Naive thymus-derived CD4-positive, alpha-beta T cell (primary cell): ENCODE measurements around the gene CCDC187. TPM values are rescaled to one million over a fixed set of nuclear protein-coding genes. Genes with fewer than 3 reads are reported as not detected.

Experiments
- ATAC-seq: fragments of 150-1000 bp; cut with Tn5 transposase; 2 replicates; pipeline ENCODE4 v1.10.0; 2021; ENCODE audit warnings: mild to moderate bottlenecking, moderate library complexity
- CTCF ChIA-PET: fragments of 350-600 bp; sonication (Branson Sonifier 250); formaldehyde crosslinking; loops from one replicate; lab custom pipeline; 2021; ENCODE audit warnings: antibody characterized with exemption; lab: Charles Lee
- POLR2A ChIA-PET: fragments of 350-600 bp; sonication (Branson Sonifier 250); formaldehyde crosslinking; loops from one replicate; lab custom pipeline; 2021; ENCODE audit warnings: antibody characterized with exemption, inconsistent platforms; lab: Charles Lee
- DNase-seq, 9 donors: peaks; one replicate each; pipeline versions ENCODE4 v3.0.0 to v3.0.0-alpha.2; 2020 to 2022; ENCODE audit warnings: mixed read lengths in 1 of 9
- H3K27ac ChIP-seq: one replicate; pipeline ENCODE4 v1.7.0; 2013; ENCODE audit warnings: mild to moderate bottlenecking, low read depth, low read length, moderate library complexity
- H3K27me3 ChIP-seq, 2 donors: one replicate each; pipeline ENCODE4 v1.7.0; 2013; ENCODE audit warnings: low read length in 2 of 2, mild to moderate bottlenecking in 2 of 2, moderate library complexity in 2 of 2; ENCODE audit not compliant: control insufficient read depth in 2 of 2, insufficient read depth in 2 of 2
- H3K36me3 ChIP-seq, 3 experiments: 1 replicate in 2 of 3; 2 replicates in 1 of 3; pipeline ENCODE4 v1.7.0; 2013; ENCODE audit warnings: low read length in 3 of 3, mild to moderate bottlenecking in 3 of 3, moderate library complexity in 1 of 3; ENCODE audit not compliant: insufficient read depth in 3 of 3, control insufficient read depth in 2 of 3
- H3K4me1 ChIP-seq, 2 donors: one replicate each; pipeline ENCODE4 v1.7.0; 2013; ENCODE audit warnings: low read length in 2 of 2, mild to moderate bottlenecking in 2 of 2, moderate library complexity in 1 of 2; ENCODE audit not compliant: control insufficient read depth in 2 of 2, insufficient read depth in 2 of 2
- H3K4me3 ChIP-seq: 2 replicates; pipeline ENCODE4 v1.7.0; 2013; ENCODE audit warnings: mild to moderate bottlenecking, low read length
- H3K9me3 ChIP-seq, 3 experiments: 1 replicate in 2 of 3; 2 replicates in 1 of 3; pipeline ENCODE4 v1.7.0; 2013; ENCODE audit warnings: low read length in 3 of 3; ENCODE audit not compliant: control insufficient read depth in 2 of 3
- H3K27ac Mint-ChIP-seq, 9 donors: one replicate each; pipeline ENCODE4 v1.8.0; 2020 to 2022; ENCODE audit warnings: mixed read lengths in 9 of 9, mild to moderate bottlenecking in 8 of 9, moderate library complexity in 5 of 9, inconsistent platforms in 2 of 9
- H3K27me3 Mint-ChIP-seq, 5 donors: one replicate each; pipeline ENCODE4 v1.8.0; 2021 to 2022; ENCODE audit warnings: mixed read lengths in 5 of 5, mild to moderate bottlenecking in 1 of 5
- H3K36me3 Mint-ChIP-seq, 5 donors: one replicate each; pipeline ENCODE4 v1.8.0; 2020 to 2022; ENCODE audit warnings: mixed read lengths in 5 of 5, mild to moderate bottlenecking in 3 of 5, inconsistent platforms in 1 of 5
- H3K4me1 Mint-ChIP-seq, 7 donors: one replicate each; pipeline ENCODE4 v1.8.0; 2020 to 2022; ENCODE audit warnings: mixed read lengths in 7 of 7, mild to moderate bottlenecking in 3 of 7, inconsistent platforms in 1 of 7
- H3K4me3 Mint-ChIP-seq, 10 donors: one replicate each; pipeline ENCODE4 v1.8.0; 2020 to 2022; ENCODE audit warnings: mild to moderate bottlenecking in 10 of 10, mixed read lengths in 10 of 10, moderate library complexity in 6 of 10, inconsistent platforms in 2 of 10
- H3K9me3 Mint-ChIP-seq, 11 donors: one replicate each; pipeline ENCODE4 v1.8.0; 2020 to 2022; ENCODE audit warnings: mixed read lengths in 11 of 11, mild to moderate bottlenecking in 4 of 11, inconsistent platforms in 1 of 11, moderate library complexity in 1 of 11
- intact Hi-C, 2 donors: fragments of 100-400 bp; cut with micrococcal nuclease; formaldehyde crosslinking; loops; one replicate each; pipeline ENCODE4 v1.15.1; 2023
- polyA plus RNA-seq, 2 donors: library from polyadenylated mRNA; unstranded; fragments of 300-500 nt; fragmentation: Illumina TruSeq; gene quantifications; one replicate each; pipeline ENCODE4 v1.2.3, GENCODE V29; 2021
- total RNA-seq, 6 experiments: library from RNA in 5 of 6; stranded (reverse) in 5 of 6; gene quantifications; 1 replicate in 5 of 6; 2 replicates in 1 of 6; pipeline ENCODE4 v1.2.3 and lab custom pipeline; 2021 to 2026

CCDC187 gene
- total and polyA plus RNA-seq, 7 experiments from 2014 or later = 0.10 TPM; not detected in 6

DNA sequence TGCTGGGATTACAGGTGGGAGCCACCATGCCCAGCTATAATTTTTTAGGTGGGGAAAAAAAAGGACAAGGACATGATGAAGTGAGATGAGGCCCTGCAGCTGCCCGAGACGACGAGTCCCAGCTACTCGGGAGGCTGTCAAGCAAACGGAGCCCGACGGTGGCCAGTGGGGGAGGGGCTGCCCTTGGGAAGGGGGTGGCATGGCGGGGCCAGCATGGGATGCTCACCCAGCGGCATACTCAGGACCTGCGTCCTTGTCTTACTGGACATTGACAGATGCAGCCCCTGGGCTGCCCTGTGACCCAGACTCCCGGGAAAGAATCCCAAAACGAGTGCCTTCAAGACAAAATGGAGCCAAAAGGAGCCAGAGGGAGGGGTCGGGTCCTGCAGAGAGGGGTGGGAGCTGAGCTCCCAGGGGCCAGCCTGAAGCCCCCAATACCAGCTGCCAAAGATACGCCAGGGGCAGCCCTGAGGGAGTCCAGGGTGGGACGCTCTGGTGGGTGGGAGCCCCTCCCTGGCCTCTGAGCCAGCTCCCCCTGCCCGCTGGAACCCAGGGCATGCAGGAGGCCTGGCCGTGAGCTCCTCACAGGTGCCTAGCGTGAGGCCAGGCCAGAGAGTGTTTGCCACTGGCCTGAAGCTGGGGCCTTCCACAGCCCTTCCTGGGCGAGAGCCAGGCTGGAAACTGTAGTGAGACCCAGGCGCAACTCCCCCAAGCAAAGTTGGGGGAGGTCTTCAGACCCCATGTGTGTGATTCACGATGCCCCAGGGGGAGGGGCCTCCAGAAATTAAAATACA is 15.7 kb downstream of the CCDC187 start:
- ChIA-PET POLR2A (no interaction called here), CTCF (no interaction called here)
- no peaks in the 10 kb centered on the region for H3K36me3 Mint-ChIP-seq
- Histone ChIP-seq H3K9me3 (no peaks in the 10 kb centered on the region), H3K4me1 (no peaks in the 10 kb centered on the region), H3K27ac (no peak overlapping the region), H3K36me3 (no peaks in the 10 kb centered on the region), H3K27me3 (no peaks in the 10 kb centered on the region), H3K4me3 (no peak overlapping the region)
- no peak overlapping the region for H3K4me3 Mint-ChIP-seq
- H3K9me3 Mint-ChIP-seq = peaks cover 0 to 3% (median 0%) of the 10 kb centered on the region in 11 donors
- H3K27ac Mint-ChIP-seq = no peak overlapping the region
- DNase-seq (no peak), ATAC-seq (no peak)
- intact Hi-C loops = no loop called here
- peaks cover 0 to 5% (median 0%) of the 10 kb centered on the region in 5 donors for H3K27me3 Mint-ChIP-seq
- peaks cover 0 to 5% (median 0%) of the 10 kb centered on the region in 7 donors for H3K4me1 Mint-ChIP-seq

DNA sequence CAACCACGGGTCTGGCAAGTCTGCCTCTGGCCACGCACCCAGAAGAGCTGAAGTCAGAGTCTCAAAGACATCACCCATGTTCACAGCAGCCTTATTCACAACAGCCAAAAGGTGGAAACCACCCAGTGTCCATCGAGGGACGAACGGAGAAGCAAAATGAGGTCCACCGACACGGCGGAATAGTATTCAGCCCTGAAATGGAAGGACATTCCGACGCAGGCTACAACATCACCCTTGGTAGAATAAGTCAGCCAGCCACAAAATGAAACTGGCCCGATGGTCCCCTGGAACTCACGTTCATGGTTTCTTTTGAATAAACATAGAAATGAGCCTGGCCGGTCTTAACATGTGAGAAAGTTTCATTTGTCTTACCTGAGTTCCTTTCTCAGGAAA is 16.9 kb downstream of the CCDC187 start:
- intact Hi-C loops = no loop called here
- Mint-ChIP-seq H3K9me3 (peaks cover 0 to 3% (median 0%) of the 10 kb centered on the region in 11 donors), H3K27ac (no peak overlapping the region), H3K27me3 (peaks cover 0 to 11% (median 0%) of the 10 kb centered on the region in 5 donors), H3K4me1 (peaks cover 0 to 7% (median 0%) of the 10 kb centered on the region in 7 donors), H3K4me3 (no peak overlapping the region), H3K36me3 (no peaks in the 10 kb centered on the region)
- DNase-seq (no peak), ATAC-seq (no peak)
- Histone ChIP-seq H3K4me3 (no peak overlapping the region), H3K36me3 (no peaks in the 10 kb centered on the region), H3K27me3 (no peaks in the 10 kb centered on the region), H3K27ac (no peak overlapping the region), H3K9me3 (no peaks in the 10 kb centered on the region), H3K4me1 (no peaks in the 10 kb centered on the region)
- ChIA-PET POLR2A (no interaction called here), CTCF (interaction anchor here (1.1 kb wide), 1 partner anchor 11 kb away, joined by 3 read pairs; no protein-coding TSS in a partner anchor)

DNA sequence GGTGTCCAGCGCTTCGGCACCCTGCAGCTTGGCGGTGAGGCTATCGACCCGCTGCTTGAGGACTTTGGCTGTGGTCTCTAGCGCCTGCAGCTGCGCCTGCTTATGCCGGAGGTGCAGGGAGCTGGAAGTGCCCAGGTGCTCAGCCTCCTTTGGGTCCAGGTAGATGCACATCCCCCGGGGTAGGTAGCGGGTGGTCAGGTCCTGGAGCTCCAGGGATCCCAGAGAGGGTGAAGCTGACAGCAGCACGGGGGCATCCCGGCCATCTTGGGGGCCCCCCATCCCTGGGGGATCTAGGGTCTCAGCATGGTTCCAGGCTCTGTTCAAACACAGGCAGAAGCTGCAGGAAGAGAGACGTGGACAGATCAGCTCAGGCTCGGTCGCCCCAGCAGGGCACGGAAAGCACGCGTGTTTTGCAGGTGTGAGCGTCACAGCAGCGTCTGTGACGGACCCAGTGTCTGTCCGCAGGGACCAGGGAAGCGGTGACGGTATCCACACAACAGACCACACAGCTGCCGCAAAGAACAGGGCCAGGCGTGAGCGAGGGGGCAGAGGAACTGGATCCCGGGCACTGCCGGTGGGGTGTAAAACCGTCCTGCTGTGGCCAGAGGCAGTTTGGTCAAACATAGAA is 17.4 kb downstream of the CCDC187 start:
- Histone ChIP-seq H3K9me3 (no peaks in the 10 kb centered on the region), H3K27me3 (no peaks in the 10 kb centered on the region), H3K27ac (no peak overlapping the region), H3K4me1 (no peaks in the 10 kb centered on the region), H3K36me3 (no peaks in the 10 kb centered on the region), H3K4me3 (no peak overlapping the region)
- DNase-seq = no peak
- Mint-ChIP-seq H3K4me1 (peaks cover 0 to 7% (median 0%) of the 10 kb centered on the region in 7 donors), H3K36me3 (no peaks in the 10 kb centered on the region), H3K9me3 (peaks cover 0 to 3% (median 0%) of the 10 kb centered on the region in 11 donors), H3K27me3 (peaks cover 0 to 12% (median 0%) of the 10 kb centered on the region in 5 donors), H3K4me3 (no peak overlapping the region), H3K27ac (no peak overlapping the region)
- ATAC-seq = no peak
- POLR2A ChIA-PET = no interaction called here
- intact Hi-C loops = no loop called here
- CTCF ChIA-PET = interaction anchor here (1.1 kb wide), 1 partner anchor 10 kb away, joined by 3 read pairs; no protein-coding TSS in a partner anchor

DNA sequence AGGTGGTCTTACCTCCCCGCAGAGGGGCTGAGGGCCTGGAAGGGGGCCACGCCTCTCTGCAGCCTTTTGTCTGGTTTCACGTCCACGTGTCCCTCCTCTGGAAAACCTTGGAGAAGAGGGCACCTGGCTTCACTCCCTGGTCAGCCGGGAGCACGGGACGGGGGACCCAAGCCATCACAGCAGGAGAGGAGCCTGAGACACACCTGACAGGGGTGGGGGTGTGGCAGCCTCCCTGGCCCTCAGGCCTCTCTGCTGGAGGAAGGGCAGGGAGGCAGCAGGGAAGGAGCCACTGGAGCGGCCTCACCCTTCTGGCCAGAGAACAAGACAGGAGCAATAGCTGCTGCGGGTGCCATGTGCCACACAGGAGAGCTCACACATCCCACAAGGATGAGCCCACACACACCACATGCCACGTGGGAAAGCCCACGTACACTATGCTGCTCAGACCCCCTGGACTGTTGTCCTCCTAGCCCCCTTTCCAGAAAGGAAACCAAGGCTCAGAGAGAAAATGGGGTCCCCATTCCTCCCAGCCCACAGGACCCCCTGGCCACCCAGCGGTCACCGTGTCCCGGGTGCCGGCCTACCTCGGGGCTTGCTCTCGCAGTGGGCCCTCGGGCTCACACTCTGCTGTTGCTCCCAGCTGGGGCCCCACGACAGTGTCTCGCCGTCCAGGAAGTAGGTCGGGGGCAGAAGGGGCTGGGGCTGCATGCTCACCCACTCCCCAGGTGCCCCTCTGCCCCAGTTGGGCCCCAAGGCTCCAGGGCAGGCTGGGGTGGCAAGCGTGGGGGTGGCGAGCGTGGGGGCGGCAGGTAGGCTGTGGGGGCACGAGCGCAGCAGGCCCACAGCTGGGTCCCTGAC is 18.2 kb downstream of the CCDC187 start:
- CTCF ChIA-PET = interaction anchor here (1.1 kb wide), 1 partner anchor 10 kb away, joined by 3 read pairs; no protein-coding TSS in a partner anchor

DNA sequence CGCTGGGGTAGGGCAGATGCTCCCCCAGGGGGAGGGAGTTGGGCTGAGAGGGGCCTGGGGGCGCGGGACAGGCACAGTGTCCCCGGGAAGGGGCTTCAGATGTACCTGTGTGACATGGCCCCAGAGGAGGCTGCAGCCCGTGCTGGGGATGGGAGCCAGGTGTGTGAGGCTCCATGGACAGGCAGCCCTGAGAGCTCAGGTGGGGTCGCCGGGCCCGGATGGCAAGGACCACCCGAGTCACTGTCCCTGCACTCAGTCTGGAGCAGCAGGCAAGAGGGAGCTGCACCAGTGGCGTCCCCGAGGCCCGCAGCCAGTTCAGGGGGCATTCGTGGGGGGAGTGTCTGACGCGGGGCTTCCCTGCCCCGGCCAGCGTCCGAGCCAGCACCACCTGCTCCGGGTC is 18.9 kb downstream of the CCDC187 start:
- POLR2A ChIA-PET = no interaction called here
- intact Hi-C loops = loop anchor here in 1 of 2 donors (5.0 kb wide), 1 partner anchor 683 kb away; no protein-coding TSS in a partner anchor
- no peak overlapping the region for H3K4me3 Mint-ChIP-seq
- peaks cover 0 to 12% (median 0%) of the 10 kb centered on the region in 5 donors for H3K27me3 Mint-ChIP-seq
- CTCF ChIA-PET = no interaction called here
- H3K9me3 Mint-ChIP-seq = peaks cover 0 to 3% (median 0%) of the 10 kb centered on the region in 11 donors
- no peak overlapping the region for H3K27ac Mint-ChIP-seq
- Histone ChIP-seq H3K36me3 (no peaks in the 10 kb centered on the region), H3K4me1 (no peaks in the 10 kb centered on the region), H3K27me3 (no peaks in the 10 kb centered on the region), H3K9me3 (no peaks in the 10 kb centered on the region), H3K27ac (no peak overlapping the region), H3K4me3 (no peak overlapping the region)
- DNase-seq = no peak
- ATAC-seq = no peak
- no peaks in the 10 kb centered on the region for H3K36me3 Mint-ChIP-seq
- peaks cover 0 to 7% (median 0%) of the 10 kb centered on the region in 7 donors for H3K4me1 Mint-ChIP-seq

More for the DNA sequence above, 18.2 kb downstream of the CCDC187 start:
- Histone ChIP-seq H3K4me3 (no peak overlapping the region), H3K4me1 (no peaks in the 10 kb centered on the region), H3K27ac (no peak overlapping the region), H3K9me3 (no peaks in the 10 kb centered on the region), H3K36me3 (no peaks in the 10 kb centered on the region), H3K27me3 (no peaks in the 10 kb centered on the region)
- intact Hi-C loops = no loop called here
- H3K9me3 Mint-ChIP-seq = peaks cover 0 to 3% (median 0%) of the 10 kb centered on the region in 11 donors
- ATAC-seq (no peak), DNase-seq (no peak)
- H3K4me3 Mint-ChIP-seq = no peak overlapping the region
- H3K27me3 Mint-ChIP-seq = peaks cover 0 to 12% (median 0%) of the 10 kb centered on the region in 5 donors
- no peaks in the 10 kb centered on the region for H3K36me3 Mint-ChIP-seq
- no peak overlapping the region for H3K27ac Mint-ChIP-seq
- POLR2A ChIA-PET = no interaction called here
- H3K4me1 Mint-ChIP-seq = peaks cover 0 to 7% (median 0%) of the 10 kb centered on the region in 7 donors

DNA sequence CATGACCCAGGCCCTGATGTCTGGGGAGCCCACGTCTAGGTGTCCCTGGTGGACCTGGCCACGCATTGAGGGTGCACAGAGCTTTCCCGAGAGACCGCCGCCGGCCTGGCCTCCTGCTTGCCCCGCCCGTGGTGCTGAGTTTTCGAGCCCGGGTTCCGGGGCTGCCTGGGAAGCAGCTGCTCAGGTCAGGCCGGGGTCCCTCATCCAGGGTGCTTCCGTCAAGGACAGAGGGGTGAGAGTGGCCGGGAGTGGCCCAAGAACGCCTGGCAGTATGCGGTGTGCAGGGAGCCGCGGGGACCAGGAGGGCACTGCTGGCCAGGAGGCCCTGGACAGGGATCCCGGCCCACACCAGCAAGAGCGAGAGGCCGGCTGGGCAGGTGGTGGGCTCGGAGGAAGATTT is 19.6 kb downstream of the CCDC187 start:
- no peak overlapping the region for H3K27ac Mint-ChIP-seq
- H3K36me3 Mint-ChIP-seq = no peaks in the 10 kb centered on the region
- no peaks in the 10 kb centered on the region for H3K27me3 ChIP-seq
- no peak for ATAC-seq
- peaks cover 0 to 12% (median 0%) of the 10 kb centered on the region in 5 donors for H3K27me3 Mint-ChIP-seq
- ChIA-PET CTCF (no interaction called here), POLR2A (no interaction called here)
- H3K27ac ChIP-seq = no peak overlapping the region
- no peak for DNase-seq
- intact Hi-C loops = loop anchor here in 1 of 2 donors (5.0 kb wide), 1 partner anchor 682 kb away; no protein-coding TSS in a partner anchor
- H3K4me1 ChIP-seq = no peaks in the 10 kb centered on the region
- H3K4me3 Mint-ChIP-seq = no peak overlapping the region
- no peaks in the 10 kb centered on the region for H3K9me3 ChIP-seq
- peaks cover 0 to 3% (median 0%) of the 10 kb centered on the region in 11 donors for H3K9me3 Mint-ChIP-seq
- H3K36me3 ChIP-seq = no peaks in the 10 kb centered on the region
- H3K4me1 Mint-ChIP-seq = peaks cover 0 to 7% (median 0%) of the 10 kb centered on the region in 7 donors
- H3K4me3 ChIP-seq = no peak overlapping the region
